Small intestine (tissue), 7 donors: ENCODE data around the gene GMPR. TPM values are rescaled to one million over a fixed set of nuclear protein-coding genes. Genes with fewer than 3 reads are reported as not detected.
A peak's percentile ranks its signal among the peaks of the same experiment; 100 is the strongest.

Experiments used
- DNase-seq, 2 donors: peaks; one replicate each; pipeline versions ENCODE4 v3.0.0 to v3.0.0-alpha.2; 2013
- FAIRE-seq: peaks from 2 replicates; lab custom pipeline; 2012; peaks lifted over from hg19 to GRCh38; lab: Jason Lieb, UNC
- H3K27ac ChIP-seq, 3 donors: one replicate each; pipeline ENCODE4 v1.5.1; 2013; ENCODE audit warnings: low read length in 2 of 3, mild to moderate bottlenecking in 2 of 3, control low read depth in 1 of 3, inconsistent platforms in 1 of 3, low read depth in 1 of 3, moderate library complexity in 1 of 3
- H3K27me3 ChIP-seq, 3 donors: one replicate each; pipeline ENCODE4 v1.6.1; 2013; ENCODE audit warnings: low read length in 3 of 3, inconsistent platforms in 1 of 3; ENCODE audit not compliant: control insufficient read depth in 3 of 3, insufficient read depth in 3 of 3
- H3K36me3 ChIP-seq, 3 donors: one replicate each; pipeline ENCODE4 v1.6.1; 2013; ENCODE audit warnings: low read length in 3 of 3, inconsistent platforms in 1 of 3, low read depth in 1 of 3, mild to moderate bottlenecking in 1 of 3, moderate library complexity in 1 of 3; ENCODE audit not compliant: control insufficient read depth in 3 of 3, insufficient read depth in 2 of 3
- H3K4me1 ChIP-seq, 3 donors: one replicate each; pipeline ENCODE4 v1.6.1; 2013; ENCODE audit warnings: low read length in 2 of 3, inconsistent platforms in 1 of 3, low read depth in 1 of 3, mild to moderate bottlenecking in 1 of 3, moderate library complexity in 1 of 3; ENCODE audit not compliant: control insufficient read depth in 3 of 3, insufficient read depth in 2 of 3
- H3K4me3 ChIP-seq, 3 donors: one replicate each; pipeline ENCODE4 v1.5.1; 2013; ENCODE audit warnings: low read length in 3 of 3, control low read depth in 1 of 3, inconsistent platforms in 1 of 3, low read depth in 1 of 3, mild to moderate bottlenecking in 1 of 3, moderate library complexity in 1 of 3
- H3K9me3 ChIP-seq, 2 donors: one replicate each; pipeline ENCODE4 v1.6.1; 2013; ENCODE audit warnings: low read depth in 1 of 2, low read length in 1 of 2; ENCODE audit not compliant: control insufficient read depth in 2 of 2, insufficient read depth in 1 of 2
- WGBS, 3 donors: extraction: QIAGEN DNeasy Blood & Tissue Kit; methylation state at CpG; one replicate each; pipeline ENCODE4 v1.1.7; 2013; 5-methylcytosine and 5-hydroxymethylcytosine counted together
- polyA plus RNA-seq, 4 donors: library from polyadenylated mRNA; stranded (reverse) in 3 of 4; unstranded in 1 of 4; fragments of 200-250 nt in 3 of 4; fragments of 120-200 nt in 1 of 4; gene quantifications; one replicate each; pipeline versions ENCODE4 v1.2.1 to v1.2.3, GENCODE V29; 2013
- donor health status: healthy with polysubstance abuse.
- donor health status: control.
- donor health status: control.
- donor health status: Bipolar disorder and iron deficiency.
- donor health status: healthy.

GMPR gene
- polyA plus RNA-seq, 4 donors = 1.5 to 14.1 (median 7.7) TPM

- FAIRE-seq (no peak), DNase-seq (no peak)
- Histone ChIP-seq H3K27ac (no peak overlapping the region), H3K36me3 (no peaks in the 10 kb centered on the region), H3K4me1 (peaks cover 0 to 9% (median 0%) of the 10 kb centered on the region in 3 donors), H3K9me3 (no peaks in the 10 kb centered on the region), H3K27me3 (peaks cover 0 to 13% (median 2%) of the 10 kb centered on the region in 3 donors), H3K4me3 (no peak overlapping the region)
- 87 to 93% (median 90%) methylated on average over 5 of the region's 5 CpGs for WGBS, 3 donors
These were observed 10.3 kb upstream of the GMPR start for GRCh38 chr6:16228043-16228442.

- 13 to 46% (median 27%) methylated on average over 19 to 20 of the region's 20 CpGs for WGBS, 3 donors
- Histone ChIP-seq H3K27me3 (peaks cover 0 to 13% (median 2%) of the 10 kb centered on the region in 3 donors), H3K4me3 (peak overlapping the region in 1 of 3 donors; percentile 9), H3K27ac (no peak overlapping the region), H3K9me3 (no peaks in the 10 kb centered on the region), H3K4me1 (peaks cover 0 to 9% (median 0%) of the 10 kb centered on the region in 3 donors), H3K36me3 (no peaks in the 10 kb centered on the region)
- DNase-seq (peak; percentile 25 to 30), FAIRE-seq (no peak)
These were observed 9.4 kb upstream of the GMPR start for GRCh38 chr6:16228709-16229665.

- 22 to 47% (median 33%) methylated on average over 6 of the region's 6 CpGs for WGBS, 3 donors
These were observed 8.7 kb upstream of the GMPR start for GRCh38 chr6:16229700-16230099.

GRCh38 chr6:16230953-16231352 is 7.4 kb upstream of the GMPR start:
- DNase-seq (no peak), FAIRE-seq (no peak)

More at GRCh38 chr6:16229700-16230099, 8.7 kb upstream of the GMPR start:
- H3K27ac ChIP-seq = no peak overlapping the region
- DNase-seq (no peak), FAIRE-seq (no peak)
- H3K36me3 ChIP-seq = no peaks in the 10 kb centered on the region
- H3K27me3 ChIP-seq = peaks cover 0 to 13% (median 2%) of the 10 kb centered on the region in 3 donors
- H3K4me3 ChIP-seq = no peak overlapping the region
- H3K4me1 ChIP-seq = peaks cover 0 to 9% (median 0%) of the 10 kb centered on the region in 3 donors
- no peaks in the 10 kb centered on the region for H3K9me3 ChIP-seq

GRCh38 chr6:16232086-16232485 is 6.3 kb upstream of the GMPR start:
- peaks cover 0 to 13% (median 2%) of the 10 kb centered on the region in 3 donors for H3K27me3 ChIP-seq
- H3K27ac ChIP-seq = no peak overlapping the region
- DNase-seq = no peak
- H3K4me1 ChIP-seq = peaks cover 0 to 14% (median 0%) of the 10 kb centered on the region in 3 donors
- FAIRE-seq = no peak
- H3K4me3 ChIP-seq = no peak overlapping the region
- H3K9me3 ChIP-seq = no peaks in the 10 kb centered on the region
- 86 to 91% (median 86%) methylated on average over 5 of the region's 5 CpGs for WGBS, 3 donors
- H3K36me3 ChIP-seq = no peaks in the 10 kb centered on the region

More at GRCh38 chr6:16230953-16231352, 7.4 kb upstream of the GMPR start:
- Histone ChIP-seq H3K27me3 (peaks cover 0 to 13% (median 2%) of the 10 kb centered on the region in 3 donors), H3K9me3 (no peaks in the 10 kb centered on the region), H3K4me1 (peaks cover 0 to 9% (median 0%) of the 10 kb centered on the region in 3 donors), H3K4me3 (no peak overlapping the region), H3K27ac (no peak overlapping the region), H3K36me3 (no peaks in the 10 kb centered on the region)
- WGBS, 3 donors = 68 to 82% (median 79%) methylated on average over 9 of the region's 9 CpGs

- Histone ChIP-seq H3K4me3 (no peak overlapping the region), H3K27me3 (peaks cover 0 to 16% (median 0%) of the 10 kb centered on the region in 3 donors), H3K27ac (no peak overlapping the region), H3K36me3 (no peaks in the 10 kb centered on the region), H3K9me3 (no peaks in the 10 kb centered on the region), H3K4me1 (peaks cover 0 to 13% (median 2%) of the 10 kb centered on the region in 3 donors)
- no peak for FAIRE-seq
- WGBS, 3 donors = 45 to 62% (median 56%) methylated on average over 4 of the region's 4 CpGs
- DNase-seq = no peak
These were observed 2.3 kb upstream of the GMPR start for GRCh38 chr6:16236009-16236501.

- Histone ChIP-seq H3K4me3 (no peak overlapping the region), H3K4me1 (peaks cover 0 to 13% (median 2%) of the 10 kb centered on the region in 3 donors), H3K36me3 (no peaks in the 10 kb centered on the region), H3K27ac (no peak overlapping the region), H3K27me3 (peaks cover 0 to 16% (median 0%) of the 10 kb centered on the region in 3 donors), H3K9me3 (no peaks in the 10 kb centered on the region)
- DNase-seq (peak; percentile 67 to 69), FAIRE-seq (no peak)
- WGBS, 3 donors = 0 to 5% (median 3%) methylated on average over 3 of the region's 3 CpGs
These were observed 1.7 kb upstream of the GMPR start for GRCh38 chr6:16236631-16237199.

- FAIRE-seq (no peak), DNase-seq (no peak)
- peaks cover 0 to 13% (median 2%) of the 10 kb centered on the region in 3 donors for H3K4me1 ChIP-seq
- H3K27me3 ChIP-seq = peaks cover 0 to 16% (median 0%) of the 10 kb centered on the region in 3 donors
- H3K27ac ChIP-seq = no peak overlapping the region
- no peaks in the 10 kb centered on the region for H3K36me3 ChIP-seq
- no peaks in the 10 kb centered on the region for H3K9me3 ChIP-seq
- 72 to 86% (median 80%) methylated on average over 7 of the region's 7 CpGs for WGBS, 3 donors
- no peak overlapping the region for H3K4me3 ChIP-seq
These were observed 1.1 kb upstream of the GMPR start for GRCh38 chr6:16237242-16237641.
